GM12878 (cell line): ENCODE measurements around the gene CBX2. TPM values are rescaled to one million over a fixed set of nuclear protein-coding genes. Genes with fewer than 3 reads are reported as not detected.
A peak's percentile ranks its signal among the peaks of the same experiment; 100 is the strongest.

Experiments
- ATAC-seq: fragments of 200-7000 bp; cut with Tn5 transposase; 3 replicates; pipeline ENCODE4 v1.9.1; 2020; ENCODE audit warnings: mild to moderate bottlenecking, moderate library complexity
- BruUV-seq: library from RNA; stranded (reverse); fragments of 400-500 nt; replicated peaks from 2 replicates; lab custom pipeline; 2021; lab: Mats Ljungman, UMichigan
- CTCF ChIA-PET: fragments of 300-600 bp; sonication (Branson Sonifier 250); formaldehyde crosslinking; extraction: SDS; loops from one replicate; lab custom pipeline; 2021; ENCODE audit warnings: inconsistent platforms; lab: Yijun Ruan, JAX
- POLR2A ChIA-PET: fragments of 350-600 bp; formaldehyde crosslinking; extraction: SDS; loops from one replicate; lab custom pipeline; 2021; ENCODE audit warnings: inconsistent platforms; lab: Charles Lee
- RAD21 ChIA-PET: fragments of 300-600 bp; sonication (Branson Sonifier 250); formaldehyde crosslinking; loops from one replicate; lab custom pipeline; 2023; ENCODE audit warnings: antibody characterized with exemption; ENCODE audit not compliant: unreplicated experiment; lab: Charles Lee
- SMC1A ChIA-PET: fragments of 300-600 bp; sonication (Branson Sonifier 250); formaldehyde crosslinking; loops from one replicate; lab custom pipeline; 2023; ENCODE audit not compliant: unreplicated experiment, uncharacterized antibody; lab: Charles Lee
- DNase-seq: peaks from one replicate; pipeline ENCODE4 v3.0.0-alpha.2; 2011; ENCODE audit warnings: low read depth, low spot score
- FAIRE-seq: peaks from 3 replicates; lab custom pipeline; 2011; peaks lifted over from hg19 to GRCh38; lab: Jason Lieb, UNC
- H2AFZ ChIP-seq: 2 replicates; pipeline ENCODE4 v1.6.0; 2011; ENCODE audit warnings: low read depth, low read length, control low read depth; ENCODE audit not compliant: control insufficient read depth
- H3K27ac ChIP-seq: 2 replicates; pipeline ENCODE4 v1.5.1; 2011; ENCODE audit warnings: control low read depth; ENCODE audit not compliant: control insufficient read depth, insufficient read depth
- H3K27me3 ChIP-seq, 2 experiments: replicated peaks in 1 of 2; 2 replicates each; pipeline versions ENCODE4 v1.6.0 to v1.6.1; 2011; ENCODE audit warnings: low read length in 1 of 2; ENCODE audit not compliant: control insufficient read depth in 2 of 2, insufficient read depth in 2 of 2
- H3K36me3 ChIP-seq, 2 experiments: 2 replicates each; pipeline ENCODE4 v1.5.1; 2011; ENCODE audit warnings: low read length in 1 of 2; ENCODE audit not compliant: control insufficient read depth in 2 of 2, insufficient read depth in 2 of 2
- H3K4me1 ChIP-seq: 2 replicates; pipeline ENCODE4 v1.6.1; 2011; ENCODE audit warnings: mild to moderate bottlenecking, low read length, moderate library complexity, mixed read lengths; ENCODE audit not compliant: control insufficient read depth, insufficient read depth
- H3K4me2 ChIP-seq: 2 replicates; pipeline ENCODE4 v1.6.0; 2011; ENCODE audit warnings: control low read depth; ENCODE audit not compliant: control insufficient read depth, insufficient read depth
- H3K4me3 ChIP-seq: fragments of 200-600 bp; sonication (generic); 2 replicates; pipeline ENCODE4 v1.5.1; 2016
- H3K79me2 ChIP-seq: 2 replicates; pipeline ENCODE4 v1.6.0; 2011; ENCODE audit warnings: low read length; ENCODE audit not compliant: control insufficient read depth, insufficient read depth
- H3K9ac ChIP-seq: 2 replicates; pipeline ENCODE4 v1.8.0; 2011; ENCODE audit warnings: low read length, control low read depth, mixed read lengths; ENCODE audit not compliant: control insufficient read depth, insufficient read depth
- H3K9me3 ChIP-seq: replicated peaks from 3 replicates; pipeline ENCODE4 v1.5.1; 2011; ENCODE audit warnings: mild to moderate bottlenecking, low read length; ENCODE audit not compliant: control insufficient read depth, insufficient read depth
- H4K20me1 ChIP-seq: 2 replicates; pipeline ENCODE4 v1.6.0; 2011; ENCODE audit not compliant: control insufficient read depth, insufficient read depth
- HCFC1 ChIP-seq: fragments of 150-350 bp; IDR thresholded peaks from 2 replicates; pipeline ENCODE4 v1.6.1; 2014; ENCODE audit warnings: low read length
- HDAC6 ChIP-seq: fragments of 200-600 bp; sonication (generic); IDR thresholded peaks from one replicate; pipeline ENCODE4 v1.8.0; 2017; ENCODE audit warnings: antibody characterized with exemption; ENCODE audit not compliant: unreplicated experiment
- JUNB ChIP-seq: IDR thresholded peaks from 2 replicates; pipeline ENCODE4 v1.6.1; 2016; ENCODE audit warnings: antibody characterized with exemption, mild to moderate bottlenecking
- KAT2A ChIP-seq: conservative IDR thresholded peaks from 2 replicates; pipeline ENCODE4 v1.6.1; 2011; ENCODE audit warnings: low read depth, low read length; ENCODE audit not compliant: control insufficient read depth
- POLR2A ChIP-seq: IDR thresholded peaks from 2 replicates; pipeline ENCODE4 v1.6.1; 2011; ENCODE audit warnings: low read depth, mild to moderate bottlenecking, low read length
- SIX5 ChIP-seq: IDR thresholded peaks from 2 replicates; pipeline ENCODE4 v1.6.1; 2011; ENCODE audit warnings: mild to moderate bottlenecking, low read depth, low read length, moderate library complexity; ENCODE audit not compliant: severe bottlenecking
- SREBF2 ChIP-seq: IDR thresholded peaks from 2 replicates; pipeline ENCODE4 v1.6.1; 2012; ENCODE audit warnings: mild to moderate bottlenecking, low read length
- SRF ChIP-seq, 2 experiments: IDR thresholded peaks; 2 replicates each; pipeline ENCODE4 v1.6.1; 2011; ENCODE audit warnings: low read depth in 2 of 2, low read length in 2 of 2, mild to moderate bottlenecking in 1 of 2, moderate library complexity in 1 of 2
- TBL1XR1 ChIP-seq: IDR thresholded peaks from 2 replicates; pipeline ENCODE4 v1.6.1; 2012; ENCODE audit warnings: low read depth, low read length, improper control_type of control experiment
- WRNIP1 ChIP-seq: IDR thresholded peaks from 2 replicates; pipeline ENCODE4 v1.6.1; 2011; ENCODE audit warnings: low read depth, low read length, improper control_type of control experiment, borderline replicate concordance
- ZNF24 ChIP-seq: fragments of 450-650 bp; IDR thresholded peaks from 2 replicates; pipeline ENCODE4 v1.6.1; 2017; ENCODE audit warnings: antibody characterized with exemption, mild to moderate bottlenecking
- ZNF384 ChIP-seq: IDR thresholded peaks from 2 replicates; pipeline ENCODE4 v1.6.1; 2012; ENCODE audit warnings: low read depth, mild to moderate bottlenecking, low read length, improper control_type of control experiment, borderline replicate concordance
- WGBS: methylation state at CpG from one replicate; pipeline ENCODE4 v1.1.6; 2016; ENCODE audit warnings: low lambda C conversion rate; ENCODE audit not compliant: insufficient replicate concordance, insufficient coverage; ENCODE audit errors: missing lambda C conversion rate; 5-methylcytosine and 5-hydroxymethylcytosine counted together
- in situ Hi-C: fragments of 300-500 bp; cut with MboI; formaldehyde crosslinking; loops from 9 replicates; pipeline ENCODE4 v1.14.3; 2018; ENCODE audit warnings: mixed read lengths
- intact Hi-C: fragments of 100-400 bp; cut with micrococcal nuclease; formaldehyde crosslinking; loops from one replicate; pipeline ENCODE4 v1.14.2; 2022; ENCODE audit not compliant: unreplicated experiment
- polyA plus RNA-seq, 11 experiments: library from polyadenylated mRNA; depleted of rRNA in 4 of 11; unstranded in 6 of 11; stranded (reverse) in 5 of 11; fragments of >200 nt; fragmentation: Nextera tagmentation in 4 of 11; fragmentation: Illumina TruSeq in 1 of 11; extraction: Ambion mirVana in 4 of 11; extraction: Trizol in 1 of 11; gene quantifications; 1 replicate in 1 of 11; 2 replicates in 10 of 11; pipeline versions ENCODE4 v1.2.1 to v1.2.3, GENCODE V29; 2011 to 2016; ENCODE audit warnings: inconsistent platforms in 2 of 11, missing spikeins in 2 of 11, low read depth in 1 of 11
- total RNA-seq, 4 experiments: library from RNA; depleted of rRNA in 3 of 4; stranded (reverse); fragments of >200 nt in 3 of 4; fragmentation: Illumina TruSeq in 1 of 4; extraction: Trizol in 1 of 4; gene quantifications; 2 replicates each; pipeline versions ENCODE4 v1.2.1 to v1.2.3, GENCODE V29; 2013 to 2021
- TF ChIP-seq, protein P1 (sequence below): IDR thresholded peaks from 2 replicates; pipeline ENCODE4 v1.6.1; 2012; ENCODE audit warnings: mild to moderate bottlenecking, low read depth, low read length

The CBX2 gene
- total and polyA plus RNA-seq, 10 of the 15 experiments (the other 5 are each of a cell fraction or from before 2014, with no cell fraction given), result 0.35 to 7.5 (median 4.2) TPM

DNA sequence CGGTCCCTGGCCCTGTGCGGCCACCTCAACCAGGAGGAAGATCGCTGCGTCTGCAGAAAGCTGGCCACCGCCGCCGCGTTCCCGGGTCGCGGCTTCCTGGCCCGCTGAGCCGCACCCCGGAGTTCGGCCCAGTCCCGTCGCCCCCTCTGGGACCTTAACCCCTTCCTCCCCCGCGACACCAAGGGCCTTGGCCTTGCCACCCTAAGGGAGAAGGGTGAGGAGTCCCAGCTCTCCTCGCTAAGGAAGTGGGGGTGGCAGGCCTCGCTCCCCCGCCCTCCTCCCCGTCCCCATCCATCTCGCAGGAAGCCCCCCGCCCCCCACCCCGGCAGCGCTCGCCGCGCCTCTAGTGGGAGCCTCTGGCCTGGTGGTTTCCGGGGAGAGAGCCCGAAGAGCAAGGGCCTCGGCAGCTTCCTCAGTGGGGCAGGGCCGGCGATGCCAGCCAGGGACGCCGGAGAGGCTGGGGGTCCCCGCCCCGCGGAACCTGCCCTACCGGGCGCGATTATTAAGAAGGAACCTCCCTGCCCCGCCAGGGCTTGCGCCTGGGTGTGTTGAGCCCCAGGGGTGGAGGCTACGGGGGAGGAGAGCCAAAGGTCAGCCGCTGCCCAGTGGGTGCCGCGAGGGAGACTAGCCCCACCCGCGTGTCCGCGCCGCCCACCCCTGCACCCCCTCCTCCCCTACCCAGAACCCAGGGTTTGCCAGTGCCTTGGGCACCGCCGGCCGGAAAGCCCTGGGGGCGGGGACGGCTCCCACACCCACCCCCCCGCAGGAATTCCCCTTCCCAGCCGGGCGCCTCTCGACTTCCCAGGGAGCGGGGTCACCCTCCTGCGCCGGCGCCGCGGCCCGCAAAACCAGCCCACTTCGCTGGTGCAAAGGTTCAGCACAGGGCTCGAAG is 54.5 kb downstream of the CBX2 start:
- H3K27me3 ChIP-seq, result no peaks in the 10 kb centered on the region
- H4K20me1 ChIP-seq, result 0 out of 2 replicates have a peak, but pooled peaks cover 5% of the 10 kb centered on the region
- peaks cover 13% of the 10 kb centered on the region for H3K79me2 ChIP-seq
- peaks cover 13% of the 10 kb centered on the region for H3K4me1 ChIP-seq
- in situ Hi-C loops (no loop called here), intact Hi-C loops (no loop called here)
- ChIA-PET SMC1A (interaction anchor here (0.6 to 0.8 kb wide), 2 partner anchors 13 to 24 kb away, joined by 3 to 4 read pairs; no protein-coding TSS in a partner anchor), CTCF (interaction anchor here (0.6 to 1.2 kb wide), 4 partner anchors 22 to 133 kb away, joined by 3 to 5 read pairs (median 3); no protein-coding TSS in a partner anchor), RAD21 (no interaction called here), POLR2A (interaction anchor here (0.5 to 0.6 kb wide), 3 partner anchors 11 to 966 kb away, joined by 3 to 5 read pairs (median 4); no protein-coding TSS in a partner anchor)
- DNase-seq (no peak), FAIRE-seq (no peak), ATAC-seq (no peak)
- WGBS, result 62% methylated on average over 39 of the region's 72 CpGs
- H2AFZ ChIP-seq, result no peak overlapping the region
- no peak overlapping the region for H3K9ac ChIP-seq
- BruUV-seq, result no TSS peak
- H3K9me3 ChIP-seq, result no peaks in the 10 kb centered on the region
- H3K4me3 ChIP-seq, result no peak overlapping the region
- peaks cover 0 to 17% of the 10 kb centered on the region in 2 experiments; a peak in 2 of 4 replicates for H3K36me3 ChIP-seq
- H3K27ac ChIP-seq, result no peak overlapping the region
- H3K4me2 ChIP-seq, result no peak overlapping the region
- TF ChIP-seq KAT2A (no peak), POLR2A (peak; percentile 60), HCFC1 (no peak)

DNA sequence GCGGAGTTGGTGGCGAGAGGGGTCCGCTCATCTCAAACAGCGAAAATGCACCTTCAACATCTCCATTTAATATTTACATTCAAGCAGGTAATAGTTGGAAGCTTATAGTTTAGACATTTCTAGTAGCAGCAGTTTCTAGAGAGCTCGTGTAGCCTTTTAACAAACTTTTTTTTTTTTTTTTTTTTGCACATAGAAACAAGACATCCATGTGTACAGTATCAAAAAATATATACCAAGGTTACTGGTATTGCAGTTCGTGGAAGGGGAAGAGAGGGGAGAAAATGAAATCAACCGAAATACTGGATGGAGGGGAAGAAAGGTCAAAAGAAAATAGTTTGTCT is 55.1 kb downstream of the CBX2 start:
- Histone ChIP-seq H3K4me2 (no peak overlapping the region), H2AFZ (no peak overlapping the region), H3K9ac (no peak overlapping the region), H3K9me3 (no peaks in the 10 kb centered on the region), H3K36me3 (peaks cover 0 to 17% of the 10 kb centered on the region in 2 experiments; a peak in 2 of 4 replicates), H3K27ac (no peak overlapping the region), H3K27me3 (no peaks in the 10 kb centered on the region), H3K79me2 (peaks cover 19% of the 10 kb centered on the region), H4K20me1 (0 out of 2 replicates have a peak, but pooled peaks cover 5% of the 10 kb centered on the region), H3K4me1 (peaks cover 13% of the 10 kb centered on the region), H3K4me3 (no peak overlapping the region)
- SMC1A ChIA-PET, result interaction anchor here (0.6 to 0.8 kb wide), 2 partner anchors 12 to 25 kb away, joined by 3 to 4 read pairs; no protein-coding TSS in a partner anchor
- RAD21 ChIA-PET, result no interaction called here
- in situ Hi-C loops (no loop called here), intact Hi-C loops (no loop called here)
- POLR2A ChIA-PET, result interaction anchor here (0.6 kb wide), 2 partner anchors 11 to 967 kb away, joined by 3 to 4 read pairs; no protein-coding TSS in a partner anchor
- no peak for FAIRE-seq
- 81% methylated on average over 7 of the region's 7 CpGs for WGBS
- CTCF ChIA-PET, result interaction anchor here (0.6 to 1.2 kb wide), 4 partner anchors 23 to 132 kb away, joined by 3 to 5 read pairs (median 3); no protein-coding TSS in a partner anchor
- no TSS peak for BruUV-seq
- no peak for ATAC-seq
- DNase-seq, result no peak
- TF ChIP-seq ZNF384 (no peak), TBL1XR1 (no peak), SREBF2 (no peak), SIX5 (no peak), SRF (IDR thresholded peaks at IDR 0.05; ENCODE audit: low read depth in 2 of 2, low read length in 2 of 2) (no peak), HDAC6 (no peak), WRNIP1 (no peak), ZNF24 (no peak), JUNB (no peak)
- TF ChIP-seq, protein P1, sequence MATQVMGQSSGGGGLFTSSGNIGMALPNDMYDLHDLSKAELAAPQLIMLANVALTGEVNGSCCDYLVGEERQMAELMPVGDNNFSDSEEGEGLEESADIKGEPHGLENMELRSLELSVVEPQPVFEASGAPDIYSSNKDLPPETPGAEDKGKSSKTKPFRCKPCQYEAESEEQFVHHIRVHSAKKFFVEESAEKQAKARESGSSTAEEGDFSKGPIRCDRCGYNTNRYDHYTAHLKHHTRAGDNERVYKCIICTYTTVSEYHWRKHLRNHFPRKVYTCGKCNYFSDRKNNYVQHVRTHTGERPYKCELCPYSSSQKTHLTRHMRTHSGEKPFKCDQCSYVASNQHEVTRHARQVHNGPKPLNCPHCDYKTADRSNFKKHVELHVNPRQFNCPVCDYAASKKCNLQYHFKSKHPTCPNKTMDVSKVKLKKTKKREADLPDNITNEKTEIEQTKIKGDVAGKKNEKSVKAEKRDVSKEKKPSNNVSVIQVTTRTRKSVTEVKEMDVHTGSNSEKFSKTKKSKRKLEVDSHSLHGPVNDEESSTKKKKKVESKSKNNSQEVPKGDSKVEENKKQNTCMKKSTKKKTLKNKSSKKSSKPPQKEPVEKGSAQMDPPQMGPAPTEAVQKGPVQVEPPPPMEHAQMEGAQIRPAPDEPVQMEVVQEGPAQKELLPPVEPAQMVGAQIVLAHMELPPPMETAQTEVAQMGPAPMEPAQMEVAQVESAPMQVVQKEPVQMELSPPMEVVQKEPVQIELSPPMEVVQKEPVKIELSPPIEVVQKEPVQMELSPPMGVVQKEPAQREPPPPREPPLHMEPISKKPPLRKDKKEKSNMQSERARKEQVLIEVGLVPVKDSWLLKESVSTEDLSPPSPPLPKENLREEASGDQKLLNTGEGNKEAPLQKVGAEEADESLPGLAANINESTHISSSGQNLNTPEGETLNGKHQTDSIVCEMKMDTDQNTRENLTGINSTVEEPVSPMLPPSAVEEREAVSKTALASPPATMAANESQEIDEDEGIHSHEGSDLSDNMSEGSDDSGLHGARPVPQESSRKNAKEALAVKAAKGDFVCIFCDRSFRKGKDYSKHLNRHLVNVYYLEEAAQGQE, result no peak
